Nephron progenitor cell (in vitro differentiated cells): ENCODE results near the gene MKRN1.

Experiments used
- DNase-seq: peaks from one replicate; pipeline ENCODE4 v3.0.0; 2021
- H3K27ac Mint-ChIP-seq: 2 replicates; pipeline ENCODE4 v1.8.0; 2021; ENCODE audit warnings: mild to moderate bottlenecking, moderate library complexity, mixed read lengths
- H3K27me3 Mint-ChIP-seq: 2 replicates; pipeline ENCODE4 v1.8.0; 2021; ENCODE audit warnings: mild to moderate bottlenecking, low read depth, mixed read lengths; ENCODE audit not compliant: poor library complexity
- H3K36me3 Mint-ChIP-seq: 2 replicates; pipeline ENCODE4 v1.8.0; 2021; ENCODE audit warnings: low read depth, mixed read lengths
- H3K4me1 Mint-ChIP-seq: 2 replicates; pipeline ENCODE4 v1.8.0; 2021; ENCODE audit warnings: mixed read lengths
- H3K4me3 Mint-ChIP-seq: 2 replicates; pipeline ENCODE4 v1.8.0; 2021; ENCODE audit warnings: mild to moderate bottlenecking, moderate library complexity, mixed read lengths
- H3K9me3 Mint-ChIP-seq: 2 replicates; pipeline ENCODE4 v1.8.0; 2021; ENCODE audit warnings: mild to moderate bottlenecking, moderate library complexity, mixed read lengths
- CTCF ChIP-seq: fragments of 200-600 bp; sonication (generic); IDR thresholded peaks from 2 replicates; pipeline ENCODE4 v1.5.0; 2021; ENCODE audit warnings: antibody characterized with exemption

The MKRN1 gene

GRCh38 chr7:140404565-140405065, 74.7 kb downstream of the MKRN1 start:
- Mint-ChIP-seq H3K4me3 (peak overlapping the region; percentile 84), H3K27ac (no peak overlapping the region)

DNA sequence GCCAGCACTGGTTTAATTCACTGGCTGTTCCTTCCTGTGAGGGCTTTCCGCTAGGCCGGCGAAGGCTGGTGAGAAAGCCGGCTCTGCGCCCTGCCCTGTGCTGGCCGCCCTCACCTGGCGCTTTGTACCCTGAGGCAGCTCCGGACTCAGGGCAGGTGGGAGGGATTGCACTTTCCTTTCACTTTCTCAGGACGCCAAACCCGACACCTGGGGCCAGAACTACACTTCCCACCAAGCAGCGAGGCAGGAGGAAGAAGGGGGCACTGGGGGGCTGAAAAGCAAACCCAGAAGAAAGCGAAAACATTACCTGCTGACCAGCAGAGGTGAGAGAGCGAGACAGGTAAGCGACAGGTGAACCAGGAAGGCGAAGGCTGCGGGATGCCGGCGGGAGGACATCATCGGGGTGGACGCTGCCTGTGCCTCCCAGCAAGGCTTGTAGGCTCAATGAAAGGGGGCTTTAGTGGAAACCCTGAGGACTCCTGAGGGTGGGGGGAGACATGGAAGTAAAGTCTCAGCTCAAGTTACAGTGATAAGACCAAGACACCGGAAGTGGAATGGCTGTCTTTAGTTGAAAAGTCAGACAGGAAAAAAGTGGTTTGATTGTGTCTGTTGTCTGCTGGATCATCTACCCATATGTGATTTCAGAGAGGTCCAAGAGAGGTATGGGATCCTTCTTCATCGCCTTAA, 75.3 kb downstream of the MKRN1 start, which contains the start of gene RAB19:
TSS of gene RAB19 (plus strand) at position 181 of the 687 bp plus-strand sequence. CDS start 3,589 bp downstream, outside the sequence.
- DNase-seq = no peak
- Mint-ChIP-seq H3K27ac (peak within 1 kb of the TSS; percentile 8), H3K36me3 (no peaks in the 10 kb centered on the region), H3K4me1 (peaks cover 17% of the 10 kb centered on the region), H3K9me3 (peaks cover 10% of the 10 kb centered on the region), H3K4me3 (peak within 1 kb of the TSS; percentile 84), H3K27me3 (peaks cover 40% of the 10 kb centered on the region)
- no peak for TF ChIP-seq CTCF

More at GRCh38 chr7:140404565-140405065, 74.7 kb downstream of the MKRN1 start:
- TF ChIP-seq CTCF = no peak
- Mint-ChIP-seq H3K9me3 (peaks cover 10% of the 10 kb centered on the region), H3K27me3 (peaks cover 37% of the 10 kb centered on the region), H3K36me3 (no peaks in the 10 kb centered on the region), H3K4me1 (peaks cover 17% of the 10 kb centered on the region)
- DNase-seq = peak; percentile 13
